CMK (cell line): ENCODE data around the gene COPB2.

Source experiments
- DNase-seq: peaks from one replicate; pipeline ENCODE4 v3.0.0-alpha.2; 2010; ENCODE audit warnings: low read depth

The COPB2 gene

GRCh38 chr3:139307601-139308555 is 81.6 kb downstream of the COPB2 start:
- DNase-seq, result no peak
